HEK293T (cell line): ENCODE results near the gene MACROD2.
A peak's percentile ranks its signal among the peaks of the same experiment; 100 is the strongest.

Source experiments
- CTCF ChIA-PET: fragments of 350-600 bp; formaldehyde crosslinking; extraction: SDS; loops from one replicate; lab custom pipeline; 2021; ENCODE audit warnings: antibody characterized with exemption, inconsistent platforms; lab: Yijun Ruan, JAX
- POLR2A ChIA-PET: fragments of 350-600 bp; formaldehyde crosslinking; extraction: SDS; loops from one replicate; lab custom pipeline; 2020; ENCODE audit warnings: antibody characterized with exemption, inconsistent platforms; lab: Yijun Ruan, JAX
- DNase-seq: peaks from one replicate; pipeline ENCODE4 v3.0.0; 2012; ENCODE audit warnings: mixed read lengths; ENCODE audit errors: extremely low spot score
- ARNT ChIP-seq: fragments of 450-650 bp; IDR thresholded peaks from 2 replicates; pipeline ENCODE4 v1.6.1; 2017; ENCODE audit warnings: mild to moderate bottlenecking
- BHLHE40 ChIP-seq: fragments of 450-650 bp; IDR thresholded peaks from 2 replicates; pipeline ENCODE4 v1.6.1; 2016; ENCODE audit warnings: mild to moderate bottlenecking, moderate library complexity, borderline replicate concordance
- CTBP1 ChIP-seq: fragments of 450-650 bp; IDR thresholded peaks from 2 replicates; pipeline ENCODE4 v1.6.1; 2016; ENCODE audit warnings: borderline replicate concordance
- ELF4 ChIP-seq: fragments of 450-650 bp; IDR thresholded peaks from 2 replicates; pipeline ENCODE4 v1.6.1; 2017; ENCODE audit warnings: antibody characterized with exemption
- FOXA1 ChIP-seq: fragments of 450-650 bp; IDR thresholded peaks from 2 replicates; pipeline ENCODE4 v1.6.1; 2016; ENCODE audit warnings: mild to moderate bottlenecking
- FOXK2 ChIP-seq: fragments of 450-650 bp; IDR thresholded peaks from 2 replicates; pipeline ENCODE4 v1.6.1; 2016; ENCODE audit warnings: mild to moderate bottlenecking
- FOXM1 ChIP-seq: fragments of 450-650 bp; IDR thresholded peaks from 2 replicates; pipeline ENCODE4 v1.6.1; 2017; ENCODE audit warnings: mild to moderate bottlenecking, borderline replicate concordance
- HDGF ChIP-seq: fragments of 450-650 bp; IDR thresholded peaks from 2 replicates; pipeline ENCODE4 v1.6.1; 2017; ENCODE audit warnings: antibody characterized with exemption, borderline replicate concordance
- L3MBTL2 ChIP-seq: fragments of 450-650 bp; conservative IDR thresholded peaks from 2 replicates; pipeline ENCODE4 v1.6.1; 2016; ENCODE audit warnings: mild to moderate bottlenecking
- LEF1 ChIP-seq: fragments of 450-650 bp; IDR thresholded peaks from 2 replicates; pipeline ENCODE4 v1.6.1; 2017; ENCODE audit warnings: mild to moderate bottlenecking, borderline replicate concordance
- NFRKB ChIP-seq: fragments of 450-650 bp; IDR thresholded peaks from 2 replicates; pipeline ENCODE4 v1.6.1; 2016; ENCODE audit warnings: mild to moderate bottlenecking, moderate library complexity
- PKNOX1 ChIP-seq: fragments of 450-650 bp; IDR thresholded peaks from 2 replicates; pipeline ENCODE4 v1.6.1; 2016
- SP1 ChIP-seq: fragments of 450-650 bp; IDR thresholded peaks from 2 replicates; pipeline ENCODE4 v1.6.1; 2017
- SUZ12 ChIP-seq: fragments of 450-650 bp; IDR thresholded peaks from 2 replicates; pipeline ENCODE4 v1.6.1; 2016; ENCODE audit warnings: mild to moderate bottlenecking
- TARDBP ChIP-seq: fragments of 450-650 bp; IDR thresholded peaks from 2 replicates; pipeline ENCODE4 v1.6.1; 2016
- ZNF384 ChIP-seq: fragments of 450-650 bp; IDR thresholded peaks from 2 replicates; pipeline ENCODE4 v1.6.1; 2016

The MACROD2 gene

GRCh38 chr20:14046534-14046933 lies 51.2 kb downstream of the MACROD2 start:
- no peak for DNase-seq
- ChIA-PET POLR2A (no interaction called here), CTCF (no interaction called here)
- TF ChIP-seq ARNT = no peak
- no peak for TF ChIP-seq SUZ12
- TF ChIP-seq LEF1 = no peak
- TF ChIP-seq ELF4 = no peak
- no peak for TF ChIP-seq ZNF384
- TF ChIP-seq TARDBP = no peak
- TF ChIP-seq SP1 = no peak
- no peak for TF ChIP-seq FOXK2
- TF ChIP-seq CTBP1 = no peak
- TF ChIP-seq NFRKB = no peak
- no peak for TF ChIP-seq L3MBTL2
- TF ChIP-seq FOXM1 = no peak
- TF ChIP-seq BHLHE40 = no peak
- TF ChIP-seq PKNOX1 = no peak
- TF ChIP-seq HDGF = no peak
- TF ChIP-seq FOXA1 = no peak

GRCh38 chr20:14049111-14049510 lies 53.8 kb downstream of the MACROD2 start:
- TF ChIP-seq SP1 (no peak), PKNOX1 (no peak), LEF1 (no peak), BHLHE40 (no peak), FOXK2 (no peak), ELF4 (no peak), L3MBTL2 (no peak), TARDBP (no peak), SUZ12 (no peak), HDGF (no peak), ZNF384 (no peak), ARNT (no peak), NFRKB (no peak), FOXM1 (no peak), CTBP1 (no peak), FOXA1 (no peak)
- DNase-seq = no peak
- ChIA-PET POLR2A (no interaction called here), CTCF (no interaction called here)

GRCh38 chr20:14051454-14051853 lies 56.1 kb downstream of the MACROD2 start:
- CTCF ChIA-PET = no interaction called here
- DNase-seq = no peak
- POLR2A ChIA-PET = no interaction called here
- no peak for TF ChIP-seq PKNOX1

GRCh38 chr20:14055127-14055742 lies 59.9 kb downstream of the MACROD2 start:
- peak; percentile 77 for TF ChIP-seq ZNF384
- no peak for TF ChIP-seq ARNT
- TF ChIP-seq LEF1 = no peak
- ChIA-PET CTCF (interaction anchor here (0.7 kb wide), 1 partner anchor 218 kb away, joined by 3 read pairs; no protein-coding TSS in a partner anchor), POLR2A (no interaction called here)
- peak; percentile 23 for DNase-seq

- ChIA-PET CTCF (no interaction called here), POLR2A (no interaction called here)
- TF ChIP-seq BHLHE40 (no peak), SUZ12 (no peak), NFRKB (no peak)
- no peak for DNase-seq
Measured at GRCh38 chr20:14062171-14062570, 66.9 kb downstream of the MACROD2 start.

GRCh38 chr20:14062786-14063185 lies 67.5 kb downstream of the MACROD2 start:
- no peak for TF ChIP-seq L3MBTL2
- ChIA-PET CTCF (no interaction called here), POLR2A (no interaction called here)
- DNase-seq = no peak

GRCh38 chr20:14064333-14064732 lies 69.0 kb downstream of the MACROD2 start:
- ChIA-PET CTCF (no interaction called here), POLR2A (no interaction called here)
- TF ChIP-seq LEF1 = no peak
- no peak for TF ChIP-seq CTBP1
- no peak for TF ChIP-seq FOXA1
- no peak for TF ChIP-seq FOXM1
- no peak for TF ChIP-seq ARNT
- no peak for TF ChIP-seq L3MBTL2
- TF ChIP-seq PKNOX1 = no peak
- no peak for TF ChIP-seq NFRKB
- no peak for TF ChIP-seq ZNF384
- TF ChIP-seq SUZ12 = no peak
- no peak for TF ChIP-seq ELF4
- TF ChIP-seq SP1 = no peak
- no peak for TF ChIP-seq HDGF
- TF ChIP-seq TARDBP = no peak
- DNase-seq = no peak
